NCI-H2081 treated with DMSO at 0.1 percent for 48 hours (cell line): ENCODE data around the gene EIF2B5.

Source experiments
- DNase-seq: peaks from one replicate; lab custom pipeline; 2025; lab: John Stamatoyannopoulos, UW

Gene EIF2B5

DNA sequence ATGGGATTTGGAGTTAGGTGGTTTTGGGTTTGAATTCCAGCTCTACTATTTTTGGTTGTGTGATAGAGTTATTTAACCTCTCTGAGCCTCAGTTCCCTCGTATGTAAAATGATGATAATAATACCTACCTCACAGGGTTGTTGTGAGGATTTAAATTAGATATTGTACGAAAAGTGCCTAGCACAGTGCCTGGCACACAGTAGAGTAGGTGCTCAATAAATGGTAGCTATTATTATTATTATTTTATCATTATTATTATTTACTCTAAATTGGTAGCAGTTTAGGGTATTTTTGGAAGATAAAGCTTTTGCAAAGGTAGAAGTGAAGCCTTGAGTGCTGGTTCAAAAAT, 38.2 kb downstream of the EIF2B5 start:
- no peak for DNase-seq

DNA sequence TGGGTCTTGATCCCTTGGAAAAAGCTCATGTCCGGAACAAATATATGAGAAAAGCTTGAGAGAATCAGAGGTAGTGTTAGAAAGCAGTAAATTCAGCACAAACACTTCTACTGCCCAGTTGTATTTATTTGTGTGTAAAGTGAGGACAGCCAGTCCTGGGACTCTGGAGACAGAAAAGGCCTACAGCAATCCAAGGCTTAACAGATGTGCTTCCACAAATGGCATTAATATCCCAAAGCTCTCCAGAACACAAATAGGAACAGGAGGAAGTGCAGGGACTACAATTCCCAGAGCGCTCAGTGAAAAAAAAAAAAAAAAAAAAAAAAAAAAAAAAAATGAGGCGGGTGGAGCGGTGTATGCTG, 39.1 kb downstream of the EIF2B5 start:
- no peak for DNase-seq

DNA sequence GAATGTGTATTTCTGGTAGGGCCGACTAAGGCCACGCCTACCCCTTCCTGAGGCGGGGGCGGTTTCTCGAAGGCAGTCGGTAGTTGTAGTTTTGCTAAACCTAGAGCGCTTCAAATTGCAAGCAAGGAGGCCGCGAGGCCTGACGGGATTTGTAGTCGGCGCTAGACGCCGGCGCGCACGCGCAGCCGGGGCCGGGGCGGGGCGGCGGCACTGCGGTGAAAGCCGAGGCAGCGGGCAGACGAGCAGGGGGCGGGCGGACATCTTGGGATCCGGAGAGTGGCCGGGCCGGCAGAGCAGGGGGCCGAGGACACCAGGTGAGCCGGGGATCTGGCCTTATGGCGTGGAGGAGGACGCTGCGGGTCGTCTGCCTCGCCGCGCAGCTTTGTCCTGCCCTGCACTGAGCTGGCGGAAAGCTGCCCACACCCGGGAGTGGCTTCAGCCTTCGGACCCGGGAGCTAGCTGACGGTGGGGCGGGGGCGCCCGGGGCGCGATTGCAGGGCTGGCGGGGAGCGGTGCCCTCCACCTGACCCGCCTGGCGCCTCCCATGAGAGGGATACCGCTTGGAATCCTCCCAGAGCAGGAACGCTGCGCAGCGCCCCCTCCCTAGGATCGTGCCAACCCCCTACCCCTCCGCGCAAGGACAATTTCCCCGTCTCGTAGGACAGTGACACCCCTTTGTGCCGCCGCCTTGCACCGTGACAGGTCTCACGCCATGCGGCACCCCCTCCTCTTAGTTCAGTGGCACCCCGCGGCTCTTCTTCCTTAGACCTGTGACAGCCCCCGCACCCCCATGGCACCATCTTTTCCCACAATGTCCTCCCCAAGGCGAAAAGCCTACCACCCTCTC, 39.7 kb downstream of the EIF2B5 start, which contains the start of gene AP2M1:
TSS of gene AP2M1 (plus strand) at position 210 of the 847 bp plus-strand sequence. CDS start 2,139 bp downstream, outside the sequence.
- DNase-seq: peak; percentile 99

DNA sequence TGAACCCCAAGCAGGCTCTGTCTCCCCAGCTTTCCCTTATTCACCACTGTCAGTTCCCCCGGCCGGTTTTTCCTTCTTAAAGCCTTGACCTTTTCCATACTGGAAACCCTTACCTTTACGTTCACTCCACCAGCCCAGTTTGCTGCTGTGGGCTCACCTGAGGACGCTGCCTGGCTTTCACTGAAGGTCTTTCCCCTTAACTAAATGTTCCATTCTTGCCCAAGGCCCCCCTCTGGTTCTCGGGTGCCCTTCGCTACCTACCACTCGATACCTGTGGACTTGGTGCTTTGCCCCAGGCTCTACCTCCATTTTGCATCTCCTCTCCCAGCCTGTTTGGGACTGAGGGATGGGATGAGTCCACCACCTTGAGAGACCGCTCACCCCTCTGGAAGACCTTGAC, 40.3 kb downstream of the EIF2B5 start:
- DNase-seq: no peak

DNA sequence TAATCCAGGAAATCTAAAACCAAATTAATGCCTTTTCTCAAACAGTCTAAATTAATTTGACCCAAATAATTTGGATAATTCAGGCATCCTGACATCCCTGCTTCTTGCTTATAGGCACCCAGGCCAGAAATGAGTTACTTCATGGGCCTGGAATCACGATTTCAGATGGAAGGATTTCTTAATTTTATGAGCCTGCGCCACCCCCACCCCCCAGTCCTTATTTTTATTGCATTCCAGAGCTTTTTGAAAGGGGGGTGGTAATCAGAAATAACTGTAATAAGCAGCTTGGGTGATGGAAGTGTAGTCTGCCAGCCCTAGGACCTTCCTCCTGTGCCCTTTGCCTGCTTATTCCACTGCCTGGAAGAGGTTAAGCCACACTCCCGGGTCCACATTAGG, 40.8 kb downstream of the EIF2B5 start:
- no peak for DNase-seq

DNA sequence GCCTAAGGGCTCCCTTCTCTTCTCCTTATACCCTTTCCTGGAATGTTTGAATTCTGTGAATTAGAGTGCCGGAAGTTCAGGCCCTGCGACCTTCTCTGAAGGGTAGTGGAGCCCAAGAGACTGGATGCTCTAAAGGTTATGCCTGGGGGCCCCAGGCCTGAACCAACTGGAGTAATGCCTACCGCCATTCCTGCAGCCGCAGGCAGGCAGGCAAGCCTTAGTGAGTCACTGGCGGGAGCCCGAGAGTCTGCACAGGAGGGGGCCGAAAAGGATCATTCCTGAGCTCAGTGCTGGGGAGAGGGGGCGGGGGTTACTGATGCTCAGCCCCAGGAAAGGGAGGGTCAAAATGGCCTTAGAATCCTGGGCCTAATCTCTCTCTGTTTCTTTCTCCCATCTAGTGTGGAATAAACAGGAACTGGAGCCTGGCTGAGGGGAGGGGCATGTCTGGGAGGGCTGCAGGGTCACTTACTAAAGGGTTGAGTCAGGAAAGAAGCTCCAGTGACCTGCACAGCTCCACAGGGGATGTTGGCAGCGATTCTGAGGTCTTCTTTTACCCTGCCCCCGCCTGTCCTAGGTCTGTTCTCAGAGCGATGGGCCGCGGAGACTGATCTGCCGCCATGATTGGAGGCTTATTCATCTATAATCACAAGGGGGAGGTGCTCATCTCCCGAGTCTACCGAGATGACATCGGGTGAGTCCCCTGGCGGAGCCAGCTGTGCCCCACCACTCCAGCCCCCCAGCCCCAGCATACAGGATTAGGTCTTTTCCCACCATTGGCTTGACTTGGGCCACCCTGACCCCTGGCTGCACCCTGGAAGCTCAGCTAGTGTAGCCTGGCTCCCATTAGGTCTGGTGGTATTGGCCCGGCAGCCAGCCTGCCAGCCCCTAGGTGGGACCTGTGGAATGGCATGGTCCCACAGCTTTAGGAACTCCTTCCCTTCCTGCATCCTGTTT, 41.5 kb downstream of the EIF2B5 start:
- DNase-seq: no peak

DNA sequence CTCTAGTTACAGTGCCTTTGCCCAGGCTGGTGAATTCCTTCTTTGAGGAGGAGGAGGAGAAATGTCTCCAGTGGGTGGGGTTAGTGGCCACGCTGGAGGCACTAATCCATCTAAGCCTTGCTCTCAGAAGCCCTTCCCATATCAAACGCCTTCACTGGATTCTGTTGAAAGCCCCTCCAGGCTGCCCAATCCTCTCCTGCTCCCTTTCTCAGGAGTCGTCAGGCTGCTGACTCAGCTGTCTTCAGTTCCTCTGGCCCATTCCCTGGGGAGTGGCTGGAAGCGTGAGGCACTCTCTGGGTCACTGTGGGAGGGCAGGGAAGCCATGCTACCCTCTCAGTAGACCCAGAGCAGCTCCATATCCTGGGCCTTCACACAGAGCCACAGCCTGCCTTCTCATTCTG, 42.2 kb downstream of the EIF2B5 start:
- DNase-seq: no peak

DNA sequence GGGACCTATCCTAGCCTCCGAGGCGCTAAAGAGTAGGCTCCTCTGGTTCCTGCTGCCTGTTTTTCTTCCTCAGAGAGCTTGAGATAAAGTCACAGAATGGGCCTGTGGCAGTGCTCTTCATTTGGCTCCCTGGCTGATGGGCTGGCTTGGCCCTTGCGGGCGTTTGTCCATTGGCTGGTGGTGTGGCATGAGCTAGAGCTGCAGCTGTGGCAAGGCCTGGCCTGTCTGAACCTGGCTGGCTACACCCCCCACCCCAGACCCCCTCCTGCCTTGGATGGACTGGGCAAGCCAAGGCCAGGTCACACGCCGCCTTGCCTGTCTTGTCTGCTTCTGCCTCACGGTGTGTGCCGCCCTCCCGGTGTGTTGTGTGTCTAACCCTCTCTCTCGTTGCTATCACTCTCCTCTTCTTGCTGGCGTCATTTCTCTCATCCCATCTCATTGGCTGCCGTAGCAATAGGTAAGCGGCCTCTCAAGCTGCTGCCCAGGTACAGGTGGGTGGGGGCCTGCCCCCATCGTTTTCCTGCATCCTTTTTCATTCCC, 42.7 kb downstream of the EIF2B5 start:
- no peak for DNase-seq

DNA sequence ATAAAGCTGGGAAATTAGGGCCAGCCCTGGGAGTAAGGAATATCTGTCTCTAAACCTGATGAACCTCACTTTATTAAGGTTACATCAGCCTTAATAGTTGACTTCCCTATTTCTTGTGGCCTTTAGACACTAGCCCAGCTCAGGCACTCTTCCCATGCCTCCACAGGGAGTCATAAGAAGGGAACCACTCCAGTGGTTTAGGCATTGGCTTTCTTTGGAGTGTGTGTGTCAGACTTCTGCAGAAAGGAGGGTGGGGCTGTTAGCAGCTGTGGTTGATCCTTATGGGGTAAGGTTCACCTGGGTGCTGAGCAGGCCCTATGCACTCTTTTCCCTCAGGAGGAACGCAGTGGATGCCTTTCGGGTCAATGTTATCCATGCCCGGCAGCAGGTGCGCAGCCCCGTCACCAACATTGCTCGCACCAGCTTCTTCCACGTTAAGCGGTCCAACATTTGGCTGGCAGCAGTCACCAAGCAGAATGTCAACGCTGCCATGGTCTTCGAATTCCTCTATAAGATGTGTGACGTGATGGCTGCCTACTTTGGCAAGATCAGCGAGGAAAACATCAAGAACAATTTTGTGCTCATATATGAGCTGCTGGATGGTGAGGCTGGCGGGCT, 43.5 kb downstream of the EIF2B5 start:
- DNase-seq: no peak

DNA sequence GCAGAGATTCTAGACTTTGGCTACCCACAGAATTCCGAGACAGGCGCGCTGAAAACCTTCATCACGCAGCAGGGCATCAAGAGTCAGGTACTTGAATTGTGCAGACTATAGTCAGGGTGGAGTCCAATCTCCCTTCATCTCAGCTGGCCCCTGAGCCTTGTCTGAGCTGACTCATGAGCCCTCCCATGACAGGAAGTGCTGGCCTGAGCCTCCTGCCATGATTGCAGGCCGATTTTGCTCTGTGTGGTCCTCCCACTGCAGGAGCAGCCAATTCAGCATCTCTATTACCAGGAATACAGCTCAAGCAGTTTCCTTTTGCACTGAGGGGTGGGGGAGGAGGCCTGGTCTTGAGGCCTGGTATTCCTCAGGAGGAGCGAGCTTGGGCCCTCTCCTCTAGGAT, 45.0 kb downstream of the EIF2B5 start:
- DNase-seq: no peak

DNA sequence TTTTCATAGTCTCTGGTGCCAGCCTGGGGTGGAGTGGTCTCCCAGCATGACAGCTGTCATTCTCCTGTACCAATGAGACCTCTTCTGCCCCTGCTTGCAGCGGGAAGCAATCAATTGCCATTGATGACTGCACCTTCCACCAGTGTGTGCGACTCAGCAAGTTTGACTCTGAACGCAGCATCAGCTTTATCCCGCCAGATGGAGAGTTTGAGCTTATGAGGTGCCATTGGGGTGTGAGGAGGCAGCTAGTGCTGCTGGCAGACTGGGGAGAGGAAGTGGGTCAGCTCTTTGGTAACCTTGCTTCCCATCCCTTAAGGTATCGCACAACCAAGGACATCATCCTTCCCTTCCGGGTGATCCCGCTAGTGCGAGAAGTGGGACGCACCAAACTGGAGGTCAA, 46.4 kb downstream of the EIF2B5 start:
- DNase-seq: no peak

DNA sequence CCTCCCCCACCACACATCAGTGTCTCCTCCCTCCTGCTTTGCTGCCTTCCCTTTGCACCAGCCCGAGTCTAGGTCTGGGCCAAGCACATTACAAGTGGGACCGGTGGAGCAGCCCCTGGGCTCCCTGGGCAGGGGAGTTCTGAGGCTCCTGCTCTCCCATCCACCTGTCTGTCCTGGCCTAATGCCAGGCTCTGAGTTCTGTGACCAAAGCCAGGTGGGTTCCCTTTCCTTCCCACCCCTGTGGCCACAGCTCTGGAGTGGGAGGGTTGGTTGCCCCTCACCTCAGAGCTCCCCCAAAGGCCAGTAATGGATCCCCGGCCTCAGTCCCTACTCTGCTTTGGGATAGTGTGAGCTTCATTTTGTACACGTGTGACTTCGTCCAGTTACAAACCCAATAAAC, 48.5 kb downstream of the EIF2B5 start:
- no peak for DNase-seq

DNA sequence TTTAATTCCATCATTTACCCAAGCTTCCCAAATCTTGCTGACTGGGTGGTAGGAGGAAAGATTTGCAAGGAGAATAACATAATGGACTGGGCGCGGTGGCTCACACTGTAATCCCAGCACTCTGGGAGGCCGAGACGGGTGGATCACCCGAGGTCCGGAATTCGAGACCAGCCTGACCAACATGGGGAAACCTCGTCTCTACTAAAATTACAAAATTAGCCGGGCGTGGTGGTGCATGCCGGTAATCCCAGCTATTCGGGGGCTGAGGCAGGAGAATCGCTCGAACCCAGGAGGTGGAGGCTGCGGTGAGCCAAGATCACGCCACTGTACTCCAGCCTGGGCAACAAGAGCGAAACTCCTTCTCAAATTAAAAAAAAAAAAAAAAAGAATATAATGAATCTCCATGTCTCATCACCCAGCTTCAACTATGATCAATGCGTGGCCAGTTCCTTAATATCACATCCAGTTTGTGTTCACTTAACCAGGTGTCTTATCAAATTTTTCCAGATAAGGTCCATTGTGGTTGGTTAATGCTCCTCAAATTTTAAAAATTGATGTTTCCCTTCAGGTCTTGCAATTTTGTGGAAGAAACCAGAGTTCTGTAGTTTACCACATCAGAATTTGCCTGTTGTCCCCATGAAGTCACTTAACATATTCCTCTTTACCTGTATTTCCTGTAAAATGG, 49.5 kb downstream of the EIF2B5 start:
- no peak for DNase-seq

DNA sequence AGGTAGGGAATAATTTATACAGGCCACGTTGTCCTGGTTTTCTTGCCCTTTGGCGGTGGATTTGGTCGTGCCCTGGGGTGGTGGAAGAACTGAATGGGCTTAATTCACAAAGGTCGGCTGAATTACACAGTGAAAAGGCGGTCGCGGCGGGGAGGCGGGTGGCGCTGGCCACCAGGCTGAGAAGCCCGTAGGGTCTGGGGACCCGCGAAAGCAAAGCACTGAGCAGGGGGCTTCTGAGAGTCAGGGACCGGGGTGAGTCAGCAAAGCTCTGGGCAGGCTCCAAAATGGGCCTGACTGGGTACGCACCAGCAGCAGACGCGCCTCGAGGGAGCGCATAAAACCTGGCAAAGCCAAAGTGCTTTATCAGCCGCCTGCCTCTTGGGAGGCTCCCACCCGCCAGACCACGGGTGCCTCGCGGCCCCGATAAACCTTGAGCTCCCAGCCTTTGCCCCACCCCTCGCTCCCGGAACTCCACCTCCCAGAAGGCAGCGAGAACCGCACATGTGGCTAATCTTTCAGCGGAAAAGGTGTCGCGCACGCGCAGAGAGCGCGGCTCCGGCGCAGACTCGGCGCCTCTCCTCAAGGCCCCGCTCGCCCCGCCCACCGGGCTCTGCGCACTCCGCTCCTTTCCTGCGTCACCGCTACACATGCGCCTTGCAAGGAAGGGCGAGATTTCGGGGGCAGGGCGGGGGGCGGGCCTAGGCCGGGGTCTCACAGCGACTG, 50.5 kb downstream of the EIF2B5 start:
- peak; percentile 99 for DNase-seq

DNA sequence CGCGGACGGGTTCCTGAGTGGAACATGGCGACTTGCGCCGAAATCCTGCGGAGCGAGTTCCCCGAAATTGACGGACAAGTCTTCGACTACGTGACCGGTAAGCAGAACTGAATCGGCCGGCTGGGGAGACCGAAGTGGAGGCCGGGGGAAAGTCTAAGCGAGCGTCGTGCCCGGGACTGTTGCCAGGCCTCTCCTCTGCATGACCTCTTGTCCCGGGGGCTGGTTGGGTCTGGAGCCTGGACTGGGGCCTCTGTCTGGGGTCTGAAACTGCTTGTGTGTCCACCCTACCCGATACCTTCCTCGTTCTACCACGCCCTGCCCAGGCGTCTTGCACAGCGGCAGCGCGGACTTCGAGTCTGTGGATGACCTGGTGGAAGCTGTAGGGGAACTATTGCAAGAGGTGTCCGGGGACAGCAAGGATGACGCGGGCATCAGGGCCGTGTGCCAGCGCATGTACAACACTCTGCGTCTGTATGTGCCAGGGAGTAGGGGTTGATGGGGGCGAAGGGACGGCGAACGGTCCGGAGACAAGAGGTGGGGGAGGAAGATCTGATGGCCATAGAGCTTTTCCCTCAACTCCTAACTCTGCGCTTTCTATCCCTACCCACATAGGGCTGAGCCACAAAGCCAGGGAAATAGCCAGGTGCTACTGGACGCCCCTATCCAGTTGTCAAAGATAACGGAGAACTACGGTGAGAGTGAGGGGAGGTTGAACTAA, 51.2 kb downstream of the EIF2B5 start, which contains the start of gene ABCF3:
TSS of gene ABCF3 (plus strand) at position 16 of the 718 bp plus-strand sequence. CDS start at position 25, 9 bp downstream.
- no peak for DNase-seq

DNA sequence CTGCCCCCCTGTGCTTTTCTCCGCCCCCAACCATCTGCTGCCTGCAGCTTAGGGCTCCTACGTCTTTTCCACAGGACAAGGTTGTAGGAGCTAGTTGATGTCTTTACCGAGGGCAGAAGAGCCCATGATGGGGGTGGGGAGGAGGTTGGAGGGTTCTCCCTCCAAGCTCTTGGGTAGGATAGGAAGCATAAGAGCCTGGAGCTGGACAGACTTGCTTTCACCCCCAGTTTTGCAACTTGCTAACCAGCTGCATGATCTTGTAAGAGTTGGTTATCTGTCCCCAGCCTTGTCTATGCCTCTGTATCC, 51.7 kb downstream of the EIF2B5 start:
- DNase-seq: no peak

DNA sequence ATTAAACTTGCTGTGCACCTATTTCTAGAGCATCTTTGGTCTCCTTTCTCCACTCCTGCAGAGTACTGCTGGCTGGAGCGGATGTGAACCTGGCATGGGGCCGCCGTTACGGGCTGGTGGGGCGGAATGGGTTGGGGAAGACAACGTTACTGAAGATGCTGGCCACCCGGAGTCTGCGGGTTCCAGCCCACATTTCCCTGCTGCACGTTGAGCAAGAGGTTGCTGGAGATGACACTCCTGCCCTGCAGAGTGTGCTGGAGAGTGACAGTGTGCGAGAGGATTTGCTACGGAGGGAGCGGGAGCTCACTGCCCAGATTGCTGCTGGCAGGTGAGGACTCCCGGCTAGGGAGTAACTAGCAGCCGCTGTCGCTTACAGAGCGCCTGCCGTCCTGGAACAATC, 52.9 kb downstream of the EIF2B5 start:
- DNase-seq: no peak

DNA sequence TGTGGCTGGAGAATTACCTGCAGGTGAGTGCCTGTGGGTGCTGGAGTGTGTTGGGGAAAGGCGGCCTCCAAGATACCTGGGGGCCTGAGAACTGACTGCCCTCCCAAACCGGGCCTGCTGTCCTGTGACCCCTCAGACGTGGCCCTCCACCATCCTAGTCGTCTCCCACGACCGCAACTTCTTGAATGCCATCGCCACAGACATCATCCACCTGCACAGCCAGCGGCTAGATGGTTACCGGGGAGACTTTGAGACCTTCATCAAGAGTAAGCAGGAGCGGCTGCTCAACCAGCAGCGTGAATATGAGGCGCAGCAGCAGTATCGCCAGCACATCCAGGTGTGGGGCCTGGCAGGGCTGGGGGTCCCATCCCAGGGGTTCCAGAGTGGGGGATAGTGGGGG, 54.3 kb downstream of the EIF2B5 start:
- DNase-seq: no peak

DNA sequence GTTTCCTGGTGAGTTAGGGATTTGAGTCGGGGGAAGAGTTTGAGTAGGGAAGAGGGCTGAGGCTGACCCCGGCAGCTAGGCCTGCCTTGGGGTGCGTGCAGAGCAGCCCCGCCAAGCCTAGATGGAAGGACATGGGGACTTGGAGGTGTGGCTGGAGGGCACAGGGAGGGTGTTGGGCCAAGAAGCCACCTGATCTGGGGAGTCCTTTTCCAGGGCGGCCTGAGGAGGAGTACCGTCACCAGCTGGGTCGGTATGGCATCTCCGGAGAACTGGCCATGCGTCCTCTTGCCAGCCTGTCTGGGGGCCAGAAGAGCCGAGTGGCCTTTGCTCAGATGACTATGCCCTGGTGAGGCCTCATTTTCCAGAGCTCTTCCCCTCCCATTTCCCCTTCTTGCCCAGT, 57.7 kb downstream of the EIF2B5 start:
- DNase-seq: no peak

DNA sequence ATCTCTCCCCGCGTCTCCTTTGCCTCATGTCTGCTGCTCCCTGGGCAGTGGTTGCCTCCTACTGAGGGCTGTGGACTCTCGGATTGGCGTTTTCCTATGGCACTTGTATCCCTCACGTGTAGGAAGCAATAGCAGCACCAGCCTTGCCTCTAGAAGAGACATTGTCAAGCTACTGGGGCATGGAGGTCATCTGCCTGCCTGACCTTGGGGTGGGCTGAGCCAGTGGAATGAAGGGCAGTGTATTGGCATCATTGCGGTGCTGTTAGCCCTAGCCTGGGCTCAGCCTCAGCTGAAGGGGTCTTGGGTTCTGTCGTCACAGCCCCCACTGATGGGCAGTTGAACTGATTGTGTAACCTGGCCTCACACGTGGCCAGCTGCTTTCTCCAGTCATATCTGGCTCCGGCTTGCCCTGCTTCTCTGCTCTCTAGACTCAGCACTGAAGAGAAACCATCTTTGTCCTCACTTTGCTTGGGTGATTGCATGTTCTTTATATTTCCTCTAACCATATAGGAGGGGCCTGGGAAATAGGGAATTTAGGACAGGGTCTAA, 58.9 kb downstream of the EIF2B5 start:
- DNase-seq: no peak
